IMR-90 (cell line): ENCODE data around the gene ACKR4. TPM values are rescaled to one million over a fixed set of nuclear protein-coding genes. Genes with fewer than 3 reads are reported as not detected.
"Not testable (repeated sequence)": the region's sequence is repeated elsewhere in the genome, so short reads cannot be mapped to it uniquely, and the experiment has no call there.

Source experiments
- ATAC-seq: fragments of 200-7000 bp; cut with Tn5 transposase; 2 replicates; pipeline ENCODE4 v1.9.1; 2020; ENCODE audit warnings: low read depth, mild to moderate bottlenecking, moderate library complexity
- BruUV-seq: library from RNA; stranded (reverse); fragments of 400-500 nt; replicated peaks from 2 replicates; lab custom pipeline; 2021; lab: Mats Ljungman, UMichigan
- CTCF ChIA-PET: fragments of 300-600 bp; formaldehyde crosslinking; extraction: SDS; loops from one replicate; lab custom pipeline; 2021; ENCODE audit warnings: antibody characterized with exemption; lab: Yijun Ruan, JAX
- POLR2A ChIA-PET: fragments of 300-600 bp; sonication (Branson Sonifier 250); formaldehyde crosslinking; loops from one replicate; lab custom pipeline; 2022; ENCODE audit warnings: antibody characterized with exemption; ENCODE audit not compliant: unreplicated experiment; lab: Charles Lee
- DNase-seq: peaks from one replicate; pipeline ENCODE4 v3.0.0; 2013
- H2AFZ ChIP-seq: replicated peaks from 2 replicates; pipeline ENCODE3; 2013; ENCODE audit warnings: low read length, mild to moderate bottlenecking; ENCODE audit not compliant: poor library complexity
- H2AK5ac ChIP-seq: 2 replicates; pipeline ENCODE4 v1.6.1; 2013; ENCODE audit warnings: low read depth, low read length, inconsistent platforms
- H2AK9ac ChIP-seq: replicated peaks from 2 replicates; pipeline ENCODE3; 2013; ENCODE audit warnings: mild to moderate bottlenecking, low read depth, low read length, moderate library complexity; ENCODE audit not compliant: poor library complexity
- H2BK120ac ChIP-seq: 2 replicates; pipeline ENCODE4 v1.6.1; 2013; ENCODE audit warnings: low read depth, low read length, inconsistent platforms
- H2BK15ac ChIP-seq: 3 replicates; pipeline ENCODE4 v1.6.1; 2013; ENCODE audit warnings: low read depth, low read length, inconsistent platforms
- H2BK20ac ChIP-seq: 2 replicates; pipeline ENCODE4 v1.6.1; 2013; ENCODE audit warnings: low read depth, mild to moderate bottlenecking, inconsistent platforms, low read length, moderate library complexity
- H2BK5ac ChIP-seq: 2 replicates; pipeline ENCODE4 v1.6.1; 2013; ENCODE audit warnings: mild to moderate bottlenecking, low read depth, low read length, inconsistent platforms; ENCODE audit not compliant: poor library complexity, severe bottlenecking
- H3K14ac ChIP-seq: replicated peaks from 2 replicates; pipeline ENCODE4 v1.6.1; 2013; ENCODE audit warnings: low read depth, low read length, inconsistent platforms
- H3K18ac ChIP-seq: 2 replicates; pipeline ENCODE4 v1.6.1; 2013; ENCODE audit warnings: low read depth, low read length, control low read depth
- H3K23ac ChIP-seq: 2 replicates; pipeline ENCODE4 v1.6.1; 2013; ENCODE audit warnings: low read depth, low read length, inconsistent platforms
- H3K27ac ChIP-seq: 2 replicates; pipeline ENCODE4 v1.5.1; 2013; ENCODE audit warnings: mild to moderate bottlenecking, control low read depth, low read length; ENCODE audit not compliant: insufficient read depth
- H3K27me3 ChIP-seq: 2 replicates; pipeline ENCODE4 v1.6.1; 2013; ENCODE audit warnings: low read length; ENCODE audit not compliant: control insufficient read depth, insufficient read depth
- H3K36me3 ChIP-seq: 2 replicates; pipeline ENCODE4 v1.6.1; 2013; ENCODE audit warnings: low read length, mixed read lengths; ENCODE audit not compliant: control insufficient read depth, insufficient read depth
- H3K4ac ChIP-seq: 2 replicates; pipeline ENCODE4 v1.6.1; 2013; ENCODE audit warnings: low read depth, low read length, inconsistent platforms
- H3K4me1 ChIP-seq: 2 replicates; pipeline ENCODE4 v1.6.1; 2013; ENCODE audit warnings: low read length, mixed read lengths; ENCODE audit not compliant: control insufficient read depth, insufficient read depth
- H3K4me2 ChIP-seq: 2 replicates; pipeline ENCODE4 v1.6.1; 2013; ENCODE audit warnings: low read depth, mild to moderate bottlenecking, control low read depth, low read length, moderate library complexity
- H3K4me3 ChIP-seq: 2 replicates; pipeline ENCODE4 v1.5.1; 2013; ENCODE audit warnings: low read depth, mild to moderate bottlenecking, control low read depth, low read length, moderate library complexity; ENCODE audit not compliant: insufficient read depth
- H3K56ac ChIP-seq: 2 replicates; pipeline ENCODE4 v1.6.1; 2013; ENCODE audit warnings: low read length, inconsistent platforms; ENCODE audit not compliant: insufficient read depth; ENCODE audit errors: extremely low read depth
- H3K79me1 ChIP-seq, 2 experiments: 2 replicates each; pipeline ENCODE4 v1.6.1; 2013; ENCODE audit warnings: low read length in 2 of 2, inconsistent platforms in 1 of 2, low read depth in 1 of 2
- H3K9ac ChIP-seq: 2 replicates; pipeline ENCODE4 v1.6.1; 2013; ENCODE audit warnings: low read depth, low read length, control low read depth
- H3K9me1 ChIP-seq: 2 replicates; pipeline ENCODE4 v1.6.1; 2013; ENCODE audit warnings: low read length, inconsistent platforms; ENCODE audit not compliant: insufficient read depth
- H3K9me3 ChIP-seq: 2 replicates; pipeline ENCODE4 v1.6.1; 2013; ENCODE audit warnings: low read length; ENCODE audit not compliant: control insufficient read depth, insufficient read depth
- H4K20me1 ChIP-seq: 2 replicates; pipeline ENCODE4 v1.6.1; 2013; ENCODE audit warnings: low read length, inconsistent platforms; ENCODE audit not compliant: insufficient read depth
- H4K5ac ChIP-seq: 2 replicates; pipeline ENCODE4 v1.6.1; 2013; ENCODE audit warnings: mild to moderate bottlenecking, low read depth, low read length, control low read depth
- H4K8ac ChIP-seq, 2 experiments: 2 replicates each; pipeline ENCODE4 v1.6.1; 2013; ENCODE audit warnings: low read depth in 2 of 2, low read length in 2 of 2, control low read depth in 1 of 2, inconsistent platforms in 1 of 2
- H4K91ac ChIP-seq: 2 replicates; pipeline ENCODE4 v1.6.1; 2013; ENCODE audit warnings: low read depth, low read length, inconsistent platforms; ENCODE audit not compliant: insufficient read depth
- MXI1 ChIP-seq: IDR thresholded peaks from 2 replicates; pipeline ENCODE4 v1.6.1; 2012; ENCODE audit warnings: low read depth, mild to moderate bottlenecking, low read length, moderate library complexity, borderline replicate concordance
- NFE2L2 ChIP-seq: fragments of 150-350 bp; IDR thresholded peaks from 2 replicates; pipeline ENCODE4 v1.6.1; 2016; ENCODE audit warnings: low read depth, mild to moderate bottlenecking, low read length
- POLR2A ChIP-seq: IDR thresholded peaks from 2 replicates; pipeline ENCODE4 v1.6.1; 2012; ENCODE audit warnings: mild to moderate bottlenecking, low read depth, low read length
- RCOR1 ChIP-seq: IDR thresholded peaks from 2 replicates; pipeline ENCODE4 v1.6.1; 2012; ENCODE audit warnings: mild to moderate bottlenecking, low read length, improper control_type of control experiment; ENCODE audit not compliant: insufficient replicate concordance
- WGBS, 2 experiments: methylation state at CpG; one replicate each; pipeline versions ENCODE4 v1.1.5 to v1.1.7; 2013; ENCODE audit warnings: missing lambda C conversion rate in 2 of 2; ENCODE audit not compliant: insufficient read length in 1 of 2; ENCODE audit errors: extremely low coverage in 2 of 2; 5-methylcytosine and 5-hydroxymethylcytosine counted together
- dilution Hi-C: fragments of 300-500 bp; cut with HindIII; formaldehyde crosslinking; loops from one replicate; pipeline ENCODE4 v1.14.3; 2018; ENCODE audit warnings: low sequenced_read_pairs; ENCODE audit not compliant: unreplicated experiment
- in situ Hi-C: fragments of 300-500 bp; cut with MboI; formaldehyde crosslinking; loops from 3 replicates; pipeline ENCODE4 v1.14.3; 2019; ENCODE audit warnings: low sequenced_read_pairs, inconsistent platforms, mixed read lengths
- intact Hi-C: fragments of 100-400 bp; cut with micrococcal nuclease; formaldehyde crosslinking; loops from 2 replicates; pipeline ENCODE4 v1.10.0; 2022
- polyA plus RNA-seq, 3 experiments: library from polyadenylated mRNA; depleted of rRNA; stranded (reverse); fragments of >200 nt; gene quantifications; 2 replicates each; pipeline ENCODE4 v1.2.3, GENCODE V29; 2012; ENCODE audit warnings: low replicate concordance in 1 of 3
- total RNA-seq: library from RNA; depleted of rRNA; stranded (reverse); fragments of >200 nt; gene quantifications from 2 replicates; pipeline ENCODE4 v1.2.3, GENCODE V29; 2012

The ACKR4 gene
- total and polyA plus RNA-seq, 2 of the 4 experiments (the other 2 are of a cell fraction), result 0.18 TPM; not detected in 1

GRCh38 chr3:132555306-132556035, 41.6 kb upstream of the ACKR4 start:
- H2AK5ac ChIP-seq, result peak overlapping the region; percentile 45; the same call in 1 of the 2 replicates
- no peak overlapping the region for H4K5ac ChIP-seq
- WGBS, 2 experiments, result 60% methylated on average over 1 of the region's 5 CpGs; no CpG with 5 or more reads in 1 of the 2 experiments
- no peak overlapping the region for H2BK15ac ChIP-seq
- no peaks in the 10 kb centered on the region for H4K20me1 ChIP-seq
- no peak overlapping the region for H3K27ac ChIP-seq
- H4K91ac ChIP-seq, result no peak overlapping the region
- peaks cover 8% of the 10 kb centered on the region for H3K9me1 ChIP-seq
- H3K4ac ChIP-seq, result peak overlapping the region; percentile 27; the same call in 1 of the 2 replicates
- no peak overlapping the region for H3K4me3 ChIP-seq
- DNase-seq (no peak), ATAC-seq (no peak)
- H3K9ac ChIP-seq, result no peak overlapping the region
- POLR2A ChIA-PET, result no interaction called here
- H3K79me1 ChIP-seq, result no peaks in the 10 kb centered on the region
- H3K4me2 ChIP-seq, result no peak overlapping the region
- no TSS peak for BruUV-seq
- intact Hi-C loops (no loop called here), in situ Hi-C loops (no loop called here), dilution Hi-C loops (no loop called here)
- no peak overlapping the region for H2AFZ ChIP-seq
- no peak overlapping the region for H3K14ac ChIP-seq
- H2BK20ac ChIP-seq, result no peak overlapping the region
- H3K27me3 ChIP-seq, result no peaks in the 10 kb centered on the region
- H3K4me1 ChIP-seq, result peaks cover 4% of the 10 kb centered on the region
- TF ChIP-seq MXI1, result no peak
- TF ChIP-seq POLR2A, result no peak
- no peak for TF ChIP-seq RCOR1
- TF ChIP-seq NFE2L2, result no peak
- no peaks in the 10 kb centered on the region for H3K9me3 ChIP-seq
- CTCF ChIA-PET, result no interaction called here
- H3K18ac ChIP-seq, result no peak overlapping the region
- H4K8ac ChIP-seq, result no peak overlapping the region
- no peak overlapping the region for H3K23ac ChIP-seq
- H2BK120ac ChIP-seq, result no peak overlapping the region
- H3K56ac ChIP-seq, result no peak overlapping the region
- peaks cover 2% of the 10 kb centered on the region; the same call in 1 of the 2 replicates for H3K36me3 ChIP-seq
- H2AK9ac ChIP-seq, result no peak overlapping the region
- no peak overlapping the region for H2BK5ac ChIP-seq

DNA sequence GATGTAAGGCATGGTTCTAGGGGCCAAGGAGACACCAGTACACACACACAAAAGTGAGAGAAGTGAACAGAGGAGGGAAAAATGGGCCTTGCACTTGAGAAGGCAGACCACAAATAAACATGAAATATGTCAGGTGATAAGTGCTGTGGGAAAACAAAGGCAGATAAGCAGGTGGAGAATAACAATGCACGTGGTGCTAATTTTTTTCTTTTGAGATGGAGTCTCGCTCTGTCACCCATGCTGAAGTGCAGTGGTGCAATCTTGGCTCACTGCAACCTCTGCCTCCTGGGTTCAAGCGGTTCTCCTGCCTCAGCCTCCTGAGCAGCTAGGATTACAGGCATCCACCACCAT, 41.1 kb upstream of the ACKR4 start:
- CTCF ChIA-PET, POLR2A ChIA-PET, in situ Hi-C loops: not testable (repeated sequence)

More for the DNA sequence above, 41.1 kb upstream of the ACKR4 start:
- H2BK20ac ChIP-seq, DNase-seq, H2AK5ac ChIP-seq, H2BK5ac ChIP-seq, H3K4me1 ChIP-seq, dilution Hi-C loops, H4K91ac ChIP-seq, H4K20me1 ChIP-seq, H3K14ac ChIP-seq, ATAC-seq, H3K23ac ChIP-seq, H4K5ac ChIP-seq, H2BK15ac ChIP-seq, H3K9ac ChIP-seq, H3K9me1 ChIP-seq, H4K8ac ChIP-seq, H3K9me3 ChIP-seq, intact Hi-C loops, H3K36me3 ChIP-seq, H2BK120ac ChIP-seq, H3K27me3 ChIP-seq, H3K4me2 ChIP-seq, H3K27ac ChIP-seq, BruUV-seq, H3K56ac ChIP-seq, H3K79me1 ChIP-seq, H3K4me3 ChIP-seq, H3K18ac ChIP-seq, H2AFZ ChIP-seq, H2AK9ac ChIP-seq: not testable (repeated sequence)
- 94% methylated on average over 2 of the region's 3 CpGs; no CpG with 5 or more reads in 1 of the 2 experiments for WGBS, 2 experiments
- H3K4ac ChIP-seq, result peak overlapping the region; percentile 27; the same call in 1 of the 2 replicates
